SU-DHL-6 (cell line): ENCODE results near the gene PPP1R7.

Source experiments
- CTCF ChIP-seq: fragments of 200-600 bp; sonication (generic); IDR thresholded peaks from one replicate; pipeline ENCODE4 v1.5.1; 2017; ENCODE audit warnings: antibody characterized with exemption, mild to moderate bottlenecking, low read length, moderate library complexity; ENCODE audit not compliant: insufficient read depth, poor library complexity, severe bottlenecking
- EZH2phosphoT487 ChIP-seq: fragments of 200-600 bp; sonication (generic), shearing (Covaris generic); conservative IDR thresholded peaks from 2 replicates; pipeline ENCODE4 v1.6.1; 2018; ENCODE audit warnings: mild to moderate bottlenecking, antibody characterized with exemption, low read length, moderate library complexity, mixed read lengths

DNA sequence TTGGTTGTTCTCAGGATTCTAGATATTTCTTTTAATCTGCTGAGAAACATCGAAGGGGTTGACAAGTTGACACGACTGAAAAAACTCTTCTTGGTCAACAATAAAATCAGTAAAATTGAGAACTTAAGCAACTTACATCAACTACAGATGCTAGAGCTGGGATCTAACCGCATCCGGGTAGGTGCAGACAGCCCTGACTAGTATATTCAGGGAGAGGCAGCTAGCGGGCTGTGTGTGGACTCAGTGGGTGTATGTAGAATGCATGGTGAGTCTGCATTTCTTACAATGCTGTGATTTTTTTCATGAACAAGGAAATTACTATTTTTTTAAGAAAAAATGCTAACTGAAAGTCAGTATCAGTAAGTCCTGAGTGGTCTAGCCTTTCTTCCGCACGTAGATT lies 10.1 kb downstream of the PPP1R7 start:
- TF ChIP-seq CTCF (no peak), EZH2phosphoT487 (no peak)
